HL-60 (cell line): ENCODE measurements around the gene TGFBR1.
"Not testable (repeated sequence)": the region's sequence is repeated elsewhere in the genome, so short reads cannot be mapped to it uniquely, and the experiment has no call there.

Experiments used
- DNase-seq, 2 experiments: peaks; one replicate each; pipeline ENCODE4 v3.0.0-alpha.2; 2010 to 2020; ENCODE audit warnings: low read depth in 1 of 2, low spot score in 1 of 2
- H3K27ac ChIP-seq: fragments of 250-450 bp; sonication (Bioruptor Pico); replicated peaks from 2 replicates; pipeline ENCODE4 v1.5.1; 2020; ENCODE audit warnings: mild to moderate bottlenecking, moderate library complexity
- H3K27me3 ChIP-seq: fragments of 250-450 bp; sonication (Bioruptor Pico); 2 replicates; pipeline ENCODE4 v1.5.1; 2021; ENCODE audit warnings: mild to moderate bottlenecking, moderate library complexity; ENCODE audit not compliant: insufficient read depth, poor library complexity, severe bottlenecking
- H3K4me3 ChIP-seq: replicated peaks from 2 replicates; pipeline ENCODE4 v1.5.1; 2011; ENCODE audit warnings: mild to moderate bottlenecking, control low read depth, low read length; ENCODE audit not compliant: insufficient read depth
- CTCF ChIP-seq: IDR thresholded peaks from one replicate; pipeline ENCODE4 v1.5.1; 2011; ENCODE audit warnings: low read length, control low read depth, inconsistent platforms; ENCODE audit not compliant: insufficient read depth
- GABPA ChIP-seq: IDR thresholded peaks from 2 replicates; pipeline ENCODE4 v1.6.1; 2012; ENCODE audit warnings: low read depth
- POLR2AphosphoS5 ChIP-seq: IDR thresholded peaks from 2 replicates; pipeline ENCODE4 v1.6.1; 2012; ENCODE audit warnings: low read depth
- REST ChIP-seq: IDR thresholded peaks from 2 replicates; pipeline ENCODE4 v1.6.1; 2012; ENCODE audit warnings: low read depth; ENCODE audit not compliant: insufficient replicate concordance
- SPI1 ChIP-seq: IDR thresholded peaks from 2 replicates; pipeline ENCODE4 v1.6.1; 2012; ENCODE audit warnings: low read depth, mild to moderate bottlenecking, borderline replicate concordance

The TGFBR1 gene

GRCh38 chr9:99096409-99096808 lies 8.5 kb upstream of the TGFBR1 start:
- H3K27ac ChIP-seq: no peak overlapping the region

GRCh38 chr9:99099806-99100585 lies 4.9 kb upstream of the TGFBR1 start:
- DNase-seq, H3K4me3 ChIP-seq, H3K27me3 ChIP-seq: not testable (repeated sequence)

More at GRCh38 chr9:99096409-99096808, 8.5 kb upstream of the TGFBR1 start:
- no peak overlapping the region for H3K4me3 ChIP-seq
- DNase-seq: no peak
- TF ChIP-seq CTCF (no peak), SPI1 (no peak), REST (no peak), GABPA (no peak), POLR2AphosphoS5 (no peak)
- H3K27me3 ChIP-seq: no peaks in the 10 kb centered on the region

GRCh38 chr9:99101271-99101670 lies 3.6 kb upstream of the TGFBR1 start:
- Histone ChIP-seq H3K4me3 (no peak overlapping the region), H3K27ac (no peak overlapping the region), H3K27me3 (no peaks in the 10 kb centered on the region)
- DNase-seq: no peak
- TF ChIP-seq CTCF (no peak), POLR2AphosphoS5 (no peak)

More at GRCh38 chr9:99099806-99100585, 4.9 kb upstream of the TGFBR1 start:
- not testable (repeated sequence) for H3K27ac ChIP-seq

GRCh38 chr9:99101812-99102211 lies 3.1 kb upstream of the TGFBR1 start:
- Histone ChIP-seq H3K27me3 (no peaks in the 10 kb centered on the region), H3K4me3 (no peak overlapping the region), H3K27ac (no peak overlapping the region)
- no peak for TF ChIP-seq CTCF
- no peak for TF ChIP-seq GABPA
- no peak for TF ChIP-seq SPI1
- no peak for TF ChIP-seq REST
- no peak for TF ChIP-seq POLR2AphosphoS5
- DNase-seq: no peak
